HCT116 (cell line): ENCODE results near the gene RAP2B. TPM values are rescaled to one million over a fixed set of nuclear protein-coding genes. Genes with fewer than 3 reads are reported as not detected.
A peak's percentile ranks its signal among the peaks of the same experiment; 100 is the strongest.

Experiments used
- ATAC-seq: fragments of 200-7000 bp; cut with Tn5 transposase; 2 replicates; pipeline ENCODE4 v1.9.1; 2020; ENCODE audit warnings: mild to moderate bottlenecking, moderate library complexity
- BruUV-seq: library from RNA; stranded (reverse); fragments of 400-500 nt; replicated peaks from 2 replicates; lab custom pipeline; 2021; lab: Mats Ljungman, UMichigan
- CTCF ChIA-PET: fragments of 300-600 bp; sonication (Branson Sonifier 250); formaldehyde crosslinking; loops from one replicate; lab custom pipeline; 2021; ENCODE audit warnings: antibody characterized with exemption; lab: Charles Lee
- POLR2A ChIA-PET: fragments of 300-600, 350-600 bp; sonication (Branson Sonifier 250); formaldehyde crosslinking; loops from one replicate; lab custom pipeline; 2021; ENCODE audit warnings: antibody characterized with exemption; lab: Charles Lee
- RAD21 ChIA-PET, 2 experiments: fragments of 300-600 bp; sonication (Branson Sonifier 250); formaldehyde crosslinking; loops; one replicate each; lab custom pipeline; 2023; ENCODE audit warnings: low total read pairs in 2 of 2; ENCODE audit not compliant: uncharacterized antibody in 2 of 2, unreplicated experiment in 2 of 2, low non-redundant PET in 1 of 2; lab: Charles Lee
- DNase-seq: peaks from one replicate; pipeline ENCODE4 v3.0.0-alpha.2; 2010; ENCODE audit warnings: low read depth, low spot score
- H2AFZ ChIP-seq: fragments of 200-600 bp; shearing (Covaris generic), sonication (generic); 2 replicates; pipeline ENCODE4 v1.6.1; 2017; ENCODE audit warnings: low read depth, mixed run types, mixed read lengths, antibody characterized with exemption, low read length; ENCODE audit not compliant: poor library complexity, severe bottlenecking
- H3K27ac ChIP-seq: 2 replicates; pipeline ENCODE4 v1.5.1; 2012; ENCODE audit warnings: low read depth, low read length
- H3K27me3 ChIP-seq: fragments of 200-600 bp; sonication (generic); 2 replicates; pipeline ENCODE4 v1.6.1; 2016; ENCODE audit warnings: mixed run types, low read length, mixed read lengths; ENCODE audit not compliant: insufficient read depth
- H3K36me3 ChIP-seq, 2 experiments: fragments of 200-500 bp in 1 of 2; fragments of 200-600 bp in 1 of 2; sonication (Bioruptor generic) in 1 of 2; sonication (generic) in 1 of 2; 2 replicates each; pipeline versions ENCODE4 v1.5.1 to v1.6.1; 2014 to 2016; ENCODE audit warnings: low read length in 2 of 2, inconsistent platforms in 1 of 2, mixed read lengths in 1 of 2, mixed run types in 1 of 2; ENCODE audit not compliant: insufficient read depth in 2 of 2, control insufficient read depth in 1 of 2
- H3K4me1 ChIP-seq, 2 experiments: fragments of 200-600 bp in 1 of 2; sonication (generic) in 1 of 2; 2 replicates each; pipeline versions ENCODE4 v1.5.1 to v1.6.1; 2012 to 2017; ENCODE audit warnings: low read length in 2 of 2, inconsistent platforms in 1 of 2, mild to moderate bottlenecking in 1 of 2, mixed read lengths in 1 of 2, mixed run types in 1 of 2, moderate library complexity in 1 of 2; ENCODE audit not compliant: insufficient read depth in 2 of 2, control insufficient read depth in 1 of 2
- H3K4me2 ChIP-seq: fragments of 200-600 bp; sonication (generic); 2 replicates; pipeline ENCODE4 v1.6.1; 2017; ENCODE audit warnings: mixed run types, low read length, mixed read lengths
- H3K4me3 ChIP-seq, 2 experiments: fragments of 200-600 bp in 1 of 2; sonication (generic) in 1 of 2; replicated peaks in 1 of 2; 2 replicates each; pipeline ENCODE4 v1.5.1; 2011 to 2016; ENCODE audit warnings: low read length in 2 of 2, control low read depth in 1 of 2, low read depth in 1 of 2, mild to moderate bottlenecking in 1 of 2, mixed read lengths in 1 of 2, mixed run types in 1 of 2
- H3K79me2 ChIP-seq: fragments of 200-600 bp; sonication (generic); 2 replicates; pipeline ENCODE4 v1.6.1; 2017; ENCODE audit warnings: mild to moderate bottlenecking, mixed run types, low read length, moderate library complexity, mixed read lengths; ENCODE audit not compliant: insufficient read depth
- H3K9ac ChIP-seq: fragments of 200-600 bp; sonication (generic); 2 replicates; pipeline ENCODE4 v1.6.1; 2016; ENCODE audit warnings: low read length, mixed read lengths
- H3K9me2 ChIP-seq: fragments of 200-600 bp; sonication (generic), shearing (Covaris generic); 2 replicates; pipeline ENCODE4 v1.6.1; 2017; ENCODE audit warnings: mixed run types, mild to moderate bottlenecking, moderate library complexity; ENCODE audit not compliant: insufficient read depth
- H3K9me3 ChIP-seq, 2 experiments: fragments of 200-500 bp in 1 of 2; fragments of 200-600 bp in 1 of 2; sonication (Bioruptor generic) in 1 of 2; sonication (generic) in 1 of 2; 2 replicates each; pipeline ENCODE4 v1.6.1; 2014 to 2017; ENCODE audit warnings: low read length in 2 of 2, mixed read lengths in 2 of 2, inconsistent platforms in 1 of 2, low read depth in 1 of 2, mild to moderate bottlenecking in 1 of 2, mixed run types in 1 of 2, moderate library complexity in 1 of 2; ENCODE audit not compliant: control insufficient read depth in 1 of 2, insufficient read depth in 1 of 2
- H4K20me1 ChIP-seq: fragments of 200-600 bp; sonication (generic), shearing (Covaris generic); 2 replicates; pipeline ENCODE4 v1.6.1; 2017; ENCODE audit warnings: mixed run types, mild to moderate bottlenecking, moderate library complexity; ENCODE audit not compliant: insufficient read depth
- CBX3 ChIP-seq: IDR thresholded peaks from 2 replicates; pipeline ENCODE4 v1.6.1; 2012; ENCODE audit warnings: low read depth
- ELF1 ChIP-seq: IDR thresholded peaks from 2 replicates; pipeline ENCODE4 v1.6.1; 2012; ENCODE audit warnings: low read depth, borderline replicate concordance
- EZH2phosphoT487 ChIP-seq: fragments of 200-600 bp; IDR thresholded peaks from 2 replicates; pipeline ENCODE4 v1.6.1; 2018; ENCODE audit warnings: antibody characterized with exemption, borderline replicate concordance
- FOSL1 ChIP-seq: IDR thresholded peaks from 2 replicates; pipeline ENCODE4 v1.6.1; 2012; ENCODE audit warnings: low read depth
- POLR2A ChIP-seq: IDR thresholded peaks from 2 replicates; pipeline ENCODE4 v1.7.0; 2011; ENCODE audit warnings: borderline replicate concordance; ENCODE audit not compliant: insufficient read depth, insufficient read length; ENCODE audit errors: extremely low read depth
- POLR2AphosphoS5 ChIP-seq: IDR thresholded peaks from 2 replicates; pipeline ENCODE4 v1.6.1; 2011; ENCODE audit warnings: mild to moderate bottlenecking, low read depth, low read length, moderate library complexity
- SIN3A ChIP-seq: IDR thresholded peaks from 2 replicates; pipeline ENCODE4 v1.6.1; 2012; ENCODE audit warnings: low read depth
- SRF ChIP-seq: IDR thresholded peaks from 2 replicates; pipeline ENCODE4 v1.6.1; 2012; ENCODE audit warnings: low read depth
- TCF7L2 ChIP-seq: IDR thresholded peaks from 2 replicates; pipeline ENCODE4 v1.7.0; 2011; ENCODE audit warnings: borderline replicate concordance, inconsistent platforms; ENCODE audit not compliant: insufficient read depth, insufficient read length; ENCODE audit errors: extremely low read depth
- YY1 ChIP-seq: IDR thresholded peaks from 2 replicates; pipeline ENCODE4 v1.6.1; 2011; ENCODE audit warnings: low read length, low read depth, moderate library complexity, mild to moderate bottlenecking; ENCODE audit not compliant: insufficient replicate concordance; ENCODE audit errors: extremely low read depth
- ZFX ChIP-seq: fragments of 450-650 bp; IDR thresholded peaks from 2 replicates; pipeline ENCODE4 v1.6.1; 2017
- intact Hi-C: fragments of 100-400 bp; cut with micrococcal nuclease; formaldehyde crosslinking; loops from 2 replicates; pipeline ENCODE4 v1.10.0; 2022
- total RNA-seq: library from RNA; stranded (reverse); gene quantifications from one replicate; pipeline ENCODE4 v1.2.1, GENCODE V29; 2021; ENCODE audit not compliant: unreplicated experiment
- TF ChIP-seq, protein P1 (sequence below), 3 experiments: fragments of 200-600 bp in 1 of 3; sonication (generic) in 1 of 3; IDR thresholded peaks in 2 of 3; conservative IDR thresholded peaks in 1 of 3; 2 replicates each; pipeline ENCODE4 v1.5.1; 2012 to 2017; ENCODE audit warnings: low read depth in 2 of 3, low read length in 2 of 3, antibody characterized with exemption in 1 of 3, borderline replicate concordance in 1 of 3, control low read depth in 1 of 3, mild to moderate bottlenecking in 1 of 3, mixed read lengths in 1 of 3, mixed run types in 1 of 3, moderate library complexity in 1 of 3; ENCODE audit not compliant: insufficient read depth in 1 of 3
- TF ChIP-seq, protein P2 (sequence below): IDR thresholded peaks from 2 replicates; pipeline ENCODE4 v1.6.1; 2012

The RAP2B gene
- total RNA-seq, 1 experiment from 2014 or later = 24.2 TPM

DNA sequence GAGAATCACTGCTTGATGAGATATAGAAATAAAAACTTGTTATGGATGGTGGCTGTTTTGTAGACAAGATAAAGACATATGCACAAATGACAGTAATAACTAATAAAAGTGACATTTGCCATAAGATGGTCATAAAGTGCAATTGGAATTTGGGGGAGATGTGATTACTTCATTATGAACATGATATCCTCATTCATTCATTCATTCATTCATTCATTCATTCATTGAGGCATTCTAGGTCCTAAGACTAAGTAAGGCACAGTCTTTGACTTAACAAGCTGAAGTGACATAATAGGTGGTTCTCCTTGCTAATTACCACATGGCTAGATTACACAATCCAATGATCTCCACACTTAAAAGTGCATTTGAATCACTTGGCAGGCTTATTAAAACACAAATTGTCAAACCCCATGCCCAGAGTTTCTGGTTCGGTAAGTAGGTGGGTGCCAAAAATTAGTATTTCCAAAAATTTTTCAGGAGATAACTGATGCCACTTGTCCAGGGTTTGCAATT, 18.9 kb downstream of the RAP2B start:
- Histone ChIP-seq H3K27ac (no peak overlapping the region), H3K4me3 (no peak overlapping the region), H3K9ac (no peak overlapping the region), H4K20me1 (no peaks in the 10 kb centered on the region), H3K9me2 (no peaks in the 10 kb centered on the region; the same call in 1 of the 2 replicates), H2AFZ (no peak overlapping the region), H3K9me3 (no peaks in the 10 kb centered on the region), H3K36me3 (no peaks in the 10 kb centered on the region), H3K27me3 (no peaks in the 10 kb centered on the region), H3K4me2 (no peak overlapping the region), H3K79me2 (no peaks in the 10 kb centered on the region), H3K4me1 (no peaks in the 10 kb centered on the region)
- RAD21 ChIA-PET = no interaction called here
- no TSS peak for BruUV-seq
- no peak for DNase-seq
- no peak for ATAC-seq
- CTCF ChIA-PET = no interaction called here
- intact Hi-C loops = no loop called here
- POLR2A ChIA-PET = no interaction called here
- TF ChIP-seq POLR2AphosphoS5 (no peak), SIN3A (no peak), SRF (no peak)
- TF ChIP-seq, protein P1, sequence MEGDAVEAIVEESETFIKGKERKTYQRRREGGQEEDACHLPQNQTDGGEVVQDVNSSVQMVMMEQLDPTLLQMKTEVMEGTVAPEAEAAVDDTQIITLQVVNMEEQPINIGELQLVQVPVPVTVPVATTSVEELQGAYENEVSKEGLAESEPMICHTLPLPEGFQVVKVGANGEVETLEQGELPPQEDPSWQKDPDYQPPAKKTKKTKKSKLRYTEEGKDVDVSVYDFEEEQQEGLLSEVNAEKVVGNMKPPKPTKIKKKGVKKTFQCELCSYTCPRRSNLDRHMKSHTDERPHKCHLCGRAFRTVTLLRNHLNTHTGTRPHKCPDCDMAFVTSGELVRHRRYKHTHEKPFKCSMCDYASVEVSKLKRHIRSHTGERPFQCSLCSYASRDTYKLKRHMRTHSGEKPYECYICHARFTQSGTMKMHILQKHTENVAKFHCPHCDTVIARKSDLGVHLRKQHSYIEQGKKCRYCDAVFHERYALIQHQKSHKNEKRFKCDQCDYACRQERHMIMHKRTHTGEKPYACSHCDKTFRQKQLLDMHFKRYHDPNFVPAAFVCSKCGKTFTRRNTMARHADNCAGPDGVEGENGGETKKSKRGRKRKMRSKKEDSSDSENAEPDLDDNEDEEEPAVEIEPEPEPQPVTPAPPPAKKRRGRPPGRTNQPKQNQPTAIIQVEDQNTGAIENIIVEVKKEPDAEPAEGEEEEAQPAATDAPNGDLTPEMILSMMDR (IDR thresholded peaks at IDR 0.05 in 2 of 3, conservative IDR thresholded peaks at IDR 0.05 in 1 of 3; ENCODE audit: borderline replicate concordance in 1 of 3, insufficient read depth in 1 of 3, low read depth in 2 of 3, low read length in 2 of 3) = no peak

DNA sequence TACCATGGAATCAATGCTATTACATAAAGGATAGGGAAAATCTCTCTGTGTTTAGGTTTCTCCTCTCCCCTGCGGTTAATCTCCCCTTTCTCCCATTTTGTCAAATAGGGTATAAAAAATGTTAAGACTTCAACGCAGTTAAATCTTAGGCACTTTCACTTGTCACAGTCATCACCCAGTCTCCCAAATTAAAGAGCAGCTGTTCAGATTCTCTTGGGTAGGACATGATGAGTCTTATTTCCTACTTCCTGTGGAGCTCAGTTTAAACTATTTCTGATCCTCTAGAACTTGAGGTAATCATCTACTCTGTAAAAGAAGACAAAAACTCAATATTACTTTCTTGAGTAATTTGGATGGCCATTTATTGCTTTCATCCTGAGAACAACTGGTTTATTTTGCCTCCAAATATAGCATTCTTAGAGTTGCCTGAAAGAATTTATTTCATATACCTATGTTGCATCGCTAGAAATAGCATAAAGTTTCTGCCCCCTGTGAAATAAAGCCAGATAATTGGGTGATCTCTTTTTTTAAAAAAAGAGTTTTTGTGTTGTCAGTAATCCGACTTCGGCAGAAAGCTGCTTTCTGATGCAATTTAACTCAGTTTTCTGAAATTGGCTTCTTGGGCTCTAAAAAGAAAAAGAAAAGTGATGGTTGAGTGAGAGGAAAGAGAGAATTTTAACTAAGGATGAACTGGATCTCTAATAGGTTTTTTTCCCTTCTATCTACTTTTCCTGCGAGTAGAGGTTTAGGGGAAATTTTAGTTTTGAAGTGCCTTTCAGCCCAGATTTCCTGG, 20.7 kb downstream of the RAP2B start:
- no peak for DNase-seq
- Histone ChIP-seq H3K79me2 (no peaks in the 10 kb centered on the region), H2AFZ (peak overlapping the region; percentile 12), H3K9me2 (no peaks in the 10 kb centered on the region; the same call in 1 of the 2 replicates), H3K36me3 (no peaks in the 10 kb centered on the region), H3K27ac (no peak overlapping the region), H3K27me3 (no peaks in the 10 kb centered on the region), H3K4me3 (no peak overlapping the region), H3K4me1 (no peaks in the 10 kb centered on the region), H4K20me1 (no peaks in the 10 kb centered on the region), H3K9me3 (no peaks in the 10 kb centered on the region), H3K4me2 (no peak overlapping the region), H3K9ac (no peak overlapping the region)
- ChIA-PET POLR2A (no interaction called here), RAD21 (no interaction called here), CTCF (no interaction called here)
- BruUV-seq = no TSS peak
- no peak for ATAC-seq
- TF ChIP-seq, protein P2, sequence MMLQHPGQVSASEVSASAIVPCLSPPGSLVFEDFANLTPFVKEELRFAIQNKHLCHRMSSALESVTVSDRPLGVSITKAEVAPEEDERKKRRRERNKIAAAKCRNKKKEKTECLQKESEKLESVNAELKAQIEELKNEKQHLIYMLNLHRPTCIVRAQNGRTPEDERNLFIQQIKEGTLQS = no peak
- no peak for TF ChIP-seq POLR2AphosphoS5
- no peak for TF ChIP-seq SRF
- no peak for TF ChIP-seq EZH2phosphoT487
- no peak for TF ChIP-seq ELF1
- no peak for TF ChIP-seq CBX3
- TF ChIP-seq POLR2A = no peak
- TF ChIP-seq YY1 = no peak
- TF ChIP-seq ZFX = no peak
- no peak for TF ChIP-seq TCF7L2
- TF ChIP-seq FOSL1 = no peak
- intact Hi-C loops = no loop called here
